ENCODE measurements around the gene TESK2.
A peak's percentile ranks its signal among the peaks of the same experiment; 100 is the strongest.
"Not testable (repeated sequence)": the region's sequence is repeated elsewhere in the genome, so short reads cannot be mapped to it uniquely, and the experiment has no call there.

The TESK2 gene, protein sequence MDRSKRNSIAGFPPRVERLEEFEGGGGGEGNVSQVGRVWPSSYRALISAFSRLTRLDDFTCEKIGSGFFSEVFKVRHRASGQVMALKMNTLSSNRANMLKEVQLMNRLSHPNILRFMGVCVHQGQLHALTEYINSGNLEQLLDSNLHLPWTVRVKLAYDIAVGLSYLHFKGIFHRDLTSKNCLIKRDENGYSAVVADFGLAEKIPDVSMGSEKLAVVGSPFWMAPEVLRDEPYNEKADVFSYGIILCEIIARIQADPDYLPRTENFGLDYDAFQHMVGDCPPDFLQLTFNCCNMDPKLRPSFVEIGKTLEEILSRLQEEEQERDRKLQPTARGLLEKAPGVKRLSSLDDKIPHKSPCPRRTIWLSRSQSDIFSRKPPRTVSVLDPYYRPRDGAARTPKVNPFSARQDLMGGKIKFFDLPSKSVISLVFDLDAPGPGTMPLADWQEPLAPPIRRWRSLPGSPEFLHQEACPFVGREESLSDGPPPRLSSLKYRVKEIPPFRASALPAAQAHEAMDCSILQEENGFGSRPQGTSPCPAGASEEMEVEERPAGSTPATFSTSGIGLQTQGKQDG

DNA sequence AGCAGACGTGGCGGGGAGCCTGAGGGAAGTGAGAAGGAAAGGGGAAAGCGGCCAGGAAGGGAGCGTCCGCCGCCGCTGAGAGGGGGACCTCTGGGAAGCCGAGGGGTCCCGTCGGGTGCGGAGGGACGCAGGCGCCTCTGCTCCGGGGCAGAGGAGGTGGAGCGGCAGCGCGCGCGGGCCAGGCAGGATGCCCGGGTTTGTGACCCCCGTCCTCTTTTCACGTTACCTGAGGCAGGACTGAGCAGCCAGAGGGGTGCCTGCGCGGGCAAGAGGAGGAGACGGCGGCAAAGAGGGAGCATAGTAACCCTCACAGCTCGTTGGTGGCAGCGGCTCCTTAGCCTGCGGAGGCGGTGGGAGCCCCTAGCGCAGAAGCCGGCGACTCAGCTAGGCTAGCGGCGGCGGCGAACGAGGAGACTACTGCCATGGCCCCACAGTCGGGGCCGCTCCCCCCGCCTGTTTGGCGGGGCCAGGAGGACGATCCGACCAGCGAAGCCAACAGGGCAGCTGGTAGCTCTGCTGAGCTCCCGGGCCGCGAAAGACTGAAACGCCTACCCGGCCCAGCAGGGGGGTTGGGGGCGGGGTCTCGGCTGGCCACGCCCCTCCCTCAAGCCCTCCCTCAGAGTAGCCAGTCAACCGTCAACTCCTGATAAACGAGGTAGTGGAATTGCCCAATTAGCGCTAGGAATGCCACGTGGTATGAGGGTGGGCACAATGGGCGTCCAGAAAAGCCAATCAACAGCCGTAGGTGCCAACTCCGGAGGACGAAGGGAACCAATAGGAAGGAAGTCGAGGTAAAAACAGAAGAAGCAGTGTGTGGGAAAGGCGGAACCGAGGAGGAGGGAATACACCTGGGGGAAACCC, at the start of gene TESK2:
TSS of gene TESK2 (minus strand) at position 538 of the 861 bp plus-strand sequence. CDS start 33,378 bp downstream, outside the sequence.
- DNase-seq = peak; percentile 100

DNA sequence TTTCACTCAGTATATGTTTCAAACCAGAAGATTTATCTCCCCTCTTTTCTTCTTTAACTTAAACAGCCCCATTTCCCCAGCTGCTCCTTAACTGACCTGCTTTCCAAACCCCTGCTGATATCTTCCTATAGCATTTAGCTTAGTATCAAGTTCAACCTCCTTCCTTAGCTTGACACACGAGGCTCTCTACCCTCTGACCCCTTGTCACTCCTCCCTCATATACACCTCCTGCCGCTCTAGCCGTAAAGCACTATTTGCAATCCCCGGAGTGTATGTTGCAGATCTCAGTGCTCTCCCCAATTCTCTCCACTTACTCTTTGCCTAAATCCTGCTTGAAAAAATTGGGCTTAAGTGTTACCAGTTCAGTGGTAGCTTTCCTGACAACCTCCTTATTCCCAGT, 45.9 kb upstream of the TESK2 start:
- DNase-seq = no peak

- DNase-seq = no peak
Measured at GRCh38 chr1:45535988-45536766, 45.2 kb upstream of the TESK2 start.

GRCh38 chr1:45531873-45532272, 40.9 kb upstream of the TESK2 start:
- DNase-seq = no peak

- no peak for DNase-seq
Measured at GRCh38 chr1:45530632-45531135, 39.7 kb upstream of the TESK2 start.

- DNase-seq = no peak
Measured at GRCh38 chr1:45526135-45526644, 35.2 kb upstream of the TESK2 start.

GRCh38 chr1:45523975-45524374, 33.0 kb upstream of the TESK2 start:
- not testable (repeated sequence) for DNase-seq

DNA sequence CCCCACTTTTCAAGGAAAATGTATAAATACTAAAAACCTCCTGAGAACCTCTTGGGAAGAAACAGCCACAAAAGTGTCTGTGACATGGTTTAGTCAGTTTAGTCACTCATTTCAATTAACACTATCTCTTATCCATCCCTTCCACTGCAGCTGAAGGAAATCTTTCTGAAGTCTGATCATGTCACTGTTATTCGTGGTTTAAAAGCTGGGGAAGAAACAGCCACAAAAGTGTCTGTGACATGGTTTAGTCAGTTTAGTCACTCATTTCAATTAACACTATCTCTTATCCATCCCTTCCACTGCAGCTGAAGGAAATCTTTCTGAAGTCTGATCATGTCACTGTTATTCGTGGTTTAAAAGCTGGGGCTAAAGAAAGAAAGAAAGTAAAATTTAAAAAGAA, 32.6 kb upstream of the TESK2 start:
- DNase-seq = not testable (repeated sequence)

DNA sequence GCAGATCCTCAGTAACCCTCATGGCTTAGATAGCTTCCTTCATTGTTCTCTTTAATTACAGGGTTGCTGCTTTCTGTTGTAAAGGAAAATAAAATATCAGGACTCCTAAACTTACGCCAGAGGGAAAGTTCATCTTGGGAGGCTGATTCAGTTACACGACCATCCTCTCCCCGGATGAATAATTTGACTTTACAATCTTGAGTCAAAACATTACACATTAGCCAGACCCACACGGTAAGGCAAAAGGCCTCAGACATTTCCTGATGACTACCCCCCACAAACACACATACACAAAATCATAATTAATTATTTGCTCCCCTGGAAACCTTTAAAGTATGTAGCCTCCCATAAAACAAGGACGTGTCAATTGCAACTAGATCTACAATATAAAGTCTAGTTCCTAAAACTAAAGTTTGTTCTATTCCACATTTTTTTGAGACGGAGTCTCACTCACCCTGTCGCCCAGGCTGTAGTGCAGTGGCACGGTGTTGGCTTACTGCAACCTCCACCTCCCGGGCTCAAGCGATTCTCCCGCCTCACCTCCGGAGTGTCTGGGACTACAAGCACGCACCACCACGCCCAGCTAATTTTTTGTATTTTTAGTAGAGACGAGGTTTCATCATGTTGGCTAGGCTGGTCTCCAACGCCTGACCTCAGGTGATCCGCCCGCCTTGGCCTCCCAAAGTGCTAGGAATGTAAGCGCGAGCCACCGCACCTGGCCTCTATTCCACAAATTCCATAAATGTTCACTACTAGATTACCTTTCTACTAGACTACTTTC, 31.6 kb upstream of the TESK2 start:
- peak; percentile 64 for DNase-seq

DNA sequence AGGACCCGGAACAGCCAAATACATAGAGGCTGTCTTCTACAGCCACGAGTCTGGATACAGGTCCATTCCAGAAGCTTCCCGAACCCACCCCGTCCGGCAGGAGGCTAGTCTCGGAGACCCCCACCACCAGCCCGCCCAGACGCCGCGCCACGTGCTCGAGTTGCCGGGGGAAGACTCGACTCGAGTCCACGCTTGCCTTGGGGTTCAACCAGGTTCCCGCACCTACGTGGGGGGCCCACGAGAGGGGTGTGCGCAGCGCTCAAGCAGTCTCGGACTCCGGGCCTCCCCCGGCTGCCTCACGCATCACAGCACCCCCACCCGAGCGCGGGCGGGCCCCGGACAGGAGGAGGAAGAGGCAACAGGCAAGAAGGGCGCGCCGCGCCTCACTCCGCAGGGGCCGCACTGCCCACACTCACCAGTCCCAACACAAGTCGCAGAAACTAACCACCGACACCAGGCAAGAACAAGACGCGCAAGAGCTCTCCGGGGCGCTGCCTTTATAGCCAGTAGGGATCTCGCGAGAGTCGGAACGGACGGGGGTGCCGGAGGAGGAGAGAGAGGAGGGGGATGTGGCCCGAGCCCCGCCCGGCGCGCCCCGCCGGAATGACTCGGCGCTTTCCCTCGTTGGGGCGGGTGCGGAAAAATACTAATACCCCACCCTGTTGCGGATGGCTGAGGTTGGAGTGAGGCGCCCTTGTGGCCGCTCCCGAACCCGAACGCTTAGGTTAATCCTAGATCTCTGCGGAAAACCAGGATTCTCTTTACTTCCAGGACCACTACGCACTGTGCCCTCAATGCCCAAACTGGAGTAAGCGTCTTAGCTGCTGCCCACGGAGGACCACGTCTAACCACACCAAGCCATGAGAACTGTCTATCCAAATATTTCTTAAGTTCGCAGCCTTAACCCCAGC, 30.7 kb upstream of the TESK2 start, which contains the start of gene PRDX1:
TSS of gene PRDX1 (minus strand) at position 472 of the 911 bp plus-strand sequence. CDS start 2,841 bp downstream, outside the sequence.
- peak; percentile 98 for DNase-seq

GRCh38 chr1:45519774-45520173, 28.8 kb upstream of the TESK2 start:
- DNase-seq = not testable (repeated sequence)

DNA sequence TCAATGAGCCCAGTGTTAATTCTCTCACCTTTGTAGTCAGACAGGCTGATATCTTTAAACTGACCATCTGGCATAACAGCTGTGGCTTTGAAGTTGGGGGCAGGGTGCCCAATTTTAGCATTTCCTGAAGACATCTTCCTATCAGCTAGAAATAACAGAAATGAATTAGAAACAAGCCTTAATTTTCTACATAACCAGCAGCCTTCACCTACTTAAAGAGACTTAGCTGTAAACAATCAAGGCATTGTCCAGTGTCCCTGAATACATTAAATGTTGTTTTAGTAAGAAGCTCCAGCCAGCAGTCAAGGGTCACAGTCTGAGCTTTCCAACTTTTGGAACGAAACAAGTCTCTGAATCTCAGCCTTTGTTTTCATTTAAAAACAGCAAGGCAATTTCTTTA, 27.9 kb upstream of the TESK2 start:
- DNase-seq = no peak

- not testable (repeated sequence) for DNase-seq
Measured at GRCh38 chr1:45518366-45518765, 27.4 kb upstream of the TESK2 start.

DNA sequence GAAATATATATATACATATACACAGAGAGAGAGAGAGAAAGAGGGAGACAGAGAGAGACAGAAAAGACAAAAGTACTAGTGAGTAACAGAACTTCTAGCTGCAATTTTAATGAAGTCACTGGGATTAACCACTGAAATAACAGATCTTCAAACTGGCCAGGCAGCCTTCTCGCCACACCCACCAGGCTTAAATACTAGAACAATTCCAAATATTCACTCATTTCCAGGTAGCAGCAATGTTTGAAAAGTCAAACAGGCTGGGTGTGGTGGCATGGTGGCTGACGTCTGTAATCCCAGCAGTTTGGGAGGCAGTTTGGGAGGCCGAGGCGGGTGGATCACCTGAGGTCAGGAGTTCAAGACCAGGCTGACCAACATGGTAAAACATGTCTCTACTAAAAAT, 25.5 kb upstream of the TESK2 start:
- DNase-seq = no peak

DNA sequence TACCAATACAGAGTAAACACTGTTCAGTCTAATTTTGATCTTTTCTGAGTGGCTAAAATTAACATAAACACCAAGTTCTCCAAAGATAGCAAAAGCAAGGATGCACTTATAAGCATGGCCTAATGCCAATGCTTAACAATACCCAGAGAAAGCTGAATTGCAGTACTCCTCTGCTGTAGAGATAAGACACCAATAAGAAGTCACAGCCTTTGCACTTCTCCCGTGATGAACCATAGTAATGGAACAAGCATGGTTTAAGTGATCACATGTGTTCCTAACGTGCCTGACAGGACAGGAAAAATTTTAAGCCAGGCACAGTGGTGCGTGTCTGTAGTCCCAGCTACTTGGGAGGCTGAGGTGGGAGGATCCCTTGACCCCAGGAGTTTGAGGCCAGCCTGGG, 25.1 kb upstream of the TESK2 start:
- DNase-seq = no peak

- not testable (repeated sequence) for DNase-seq
Measured at GRCh38 chr1:45513532-45514260, 22.7 kb upstream of the TESK2 start.

DNA sequence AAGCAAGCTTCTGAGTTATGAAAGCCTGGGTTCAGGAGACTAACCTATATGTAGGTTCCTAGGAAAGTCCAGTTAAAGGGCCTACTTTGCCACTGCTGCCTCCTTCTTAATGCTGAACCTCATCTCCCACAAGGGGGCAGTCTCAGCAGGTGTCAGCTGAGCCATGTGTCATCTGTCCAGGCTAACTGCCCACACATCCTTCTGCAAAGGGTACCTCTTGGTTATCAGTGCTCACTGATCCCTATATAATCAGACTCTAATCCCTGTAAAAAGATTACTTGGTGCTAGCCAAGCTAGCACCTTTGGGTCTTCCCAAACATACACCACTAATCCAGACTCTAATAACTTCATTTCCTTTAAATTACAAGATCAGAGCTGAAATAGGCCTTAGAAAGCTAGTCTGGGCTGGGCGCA, 21.7 kb upstream of the TESK2 start:
- peak; percentile 51 for DNase-seq

- no peak for DNase-seq
Measured at GRCh38 chr1:45510972-45511527, 20.1 kb upstream of the TESK2 start.

Data from fibroblast of skin of right biceps (primary cell).